Esophagus muscularis mucosa (tissue), 4 donors: Measurements from ENCODE around the gene PSTK.

Experiments
- CTCF ChIP-seq, 3 experiments: fragments of 200-600 bp in 2 of 3; fragments of 450-650 bp in 1 of 3; sonication (generic) in 2 of 3; IDR thresholded peaks; one replicate each; pipeline ENCODE4 v1.5.1; 2017 to 2019; ENCODE audit warnings: antibody characterized with exemption in 3 of 3, mild to moderate bottlenecking in 2 of 3, moderate library complexity in 1 of 3
- EP300 ChIP-seq: sonication (generic); formaldehyde crosslinking; IDR thresholded peaks from one replicate; pipeline ENCODE4 v1.6.1; 2017; ENCODE audit warnings: antibody characterized with exemption
- POLR2A ChIP-seq: fragments of 450-650 bp; IDR thresholded peaks from one replicate; pipeline ENCODE4 v1.6.1; 2017; ENCODE audit warnings: antibody characterized with exemption, moderate library complexity, mild to moderate bottlenecking, low read depth
- POLR2AphosphoS5 ChIP-seq, 2 donors: sonication (generic); formaldehyde crosslinking; IDR thresholded peaks; one replicate each; pipeline ENCODE4 v1.6.1; 2017; ENCODE audit warnings: antibody characterized with exemption in 2 of 2

DNA sequence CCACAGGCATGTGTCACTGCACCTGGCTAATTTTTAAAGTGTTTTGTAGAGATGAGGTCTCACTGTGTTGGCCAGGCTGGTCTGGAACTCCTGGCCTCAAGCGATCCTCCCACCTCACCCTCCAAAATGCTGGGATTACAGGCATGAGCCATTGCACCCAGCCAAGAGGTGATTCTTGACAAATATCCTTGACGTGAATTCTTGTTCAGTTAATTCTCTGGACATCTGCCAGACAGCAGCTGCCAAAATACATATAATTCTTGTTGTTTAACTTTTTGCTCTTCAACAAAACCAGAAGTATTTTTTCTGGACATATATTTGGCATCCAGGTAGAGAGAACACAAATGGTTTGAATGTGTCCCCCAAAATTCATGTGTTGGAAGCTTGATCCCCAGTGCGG, 31.8 kb downstream of the PSTK start:
- TF ChIP-seq CTCF (IDR thresholded peaks at IDR 0.05): no peak
- no peak for TF ChIP-seq POLR2AphosphoS5 (IDR thresholded peaks at IDR 0.05)
- TF ChIP-seq POLR2A: no peak
- no peak for TF ChIP-seq EP300
